Activated B cell treated with CpG ODN at 0.5 μM for 24 hours (primary cell): Measurements from ENCODE around the gene COMTD1. TPM values are rescaled to one million over a fixed set of nuclear protein-coding genes. Genes with fewer than 3 reads are reported as not detected.
"Not testable (repeated sequence)": the region's sequence is repeated elsewhere in the genome, so short reads cannot be mapped to it uniquely, and the experiment has no call there.

ENCODE experiments used
- ATAC-seq: fragments of 200-7000 bp; cut with Tn5 transposase; one replicate; pipeline ENCODE4 v1.10.0; 2021; ENCODE audit warnings: low read depth, mild to moderate bottlenecking, moderate library complexity
- CTCF ChIA-PET: fragments of 350-600 bp; sonication (Branson Sonifier 250); formaldehyde crosslinking; loops from one replicate; lab custom pipeline; 2021; ENCODE audit warnings: antibody characterized with exemption; lab: Charles Lee
- POLR2A ChIA-PET: fragments of 350-600 bp; sonication (Branson Sonifier 250); formaldehyde crosslinking; loops from one replicate; lab custom pipeline; 2021; ENCODE audit warnings: antibody characterized with exemption; lab: Charles Lee
- DNase-seq: peaks from one replicate; pipeline ENCODE4 v3.0.0; 2022
- H3K27ac Mint-ChIP-seq: one replicate; pipeline ENCODE4 v1.8.0; 2020; ENCODE audit warnings: mixed read lengths
- H3K27me3 Mint-ChIP-seq: one replicate; pipeline ENCODE4 v1.8.0; 2021; ENCODE audit warnings: mixed read lengths
- H3K36me3 Mint-ChIP-seq: one replicate; pipeline ENCODE4 v1.8.0; 2021; ENCODE audit warnings: low read depth, mixed read lengths
- H3K4me1 Mint-ChIP-seq: one replicate; pipeline ENCODE4 v1.8.0; 2021; ENCODE audit warnings: mixed read lengths
- H3K4me3 Mint-ChIP-seq: one replicate; pipeline ENCODE4 v1.8.0; 2020; ENCODE audit warnings: mild to moderate bottlenecking, mixed read lengths
- H3K9me3 Mint-ChIP-seq: one replicate; pipeline ENCODE4 v1.8.0; 2020; ENCODE audit warnings: mixed read lengths
- CTCF ChIP-seq: fragments of 200-600 bp; IDR thresholded peaks from one replicate; pipeline ENCODE4 v1.8.0; 2022; ENCODE audit warnings: antibody characterized with exemption, mild to moderate bottlenecking
- intact Hi-C: fragments of 100-400 bp; cut with micrococcal nuclease; formaldehyde crosslinking; loops from one replicate; pipeline ENCODE4 v1.15.1; 2024
- total RNA-seq: library from RNA; stranded (reverse); gene quantifications from 2 replicates; pipeline ENCODE4 v1.2.3, GENCODE V29; 2022

COMTD1 gene
- total RNA-seq, 1 donor from 2014 or later = 15.4 TPM

- Mint-ChIP-seq H3K4me1 (no peaks in the 10 kb centered on the region), H3K36me3 (no peaks in the 10 kb centered on the region), H3K27me3 (no peaks in the 10 kb centered on the region), H3K9me3 (no peaks in the 10 kb centered on the region), H3K27ac (no peak overlapping the region), H3K4me3 (no peak overlapping the region)
- intact Hi-C loops = no loop called here
- TF ChIP-seq CTCF = no peak
- DNase-seq (no peak), ATAC-seq (no peak)
- ChIA-PET CTCF (no interaction called here), POLR2A (interaction anchor here (0.8 kb wide), 1 partner anchor 8 kb away, joined by 3 read pairs; the partner anchor contains the start of gene VDAC2)
These were observed 33.3 kb downstream of the COMTD1 start for GRCh38 chr10:75202321-75203045.

GRCh38 chr10:75201793-75202307, 33.9 kb downstream of the COMTD1 start:
- Mint-ChIP-seq H3K27ac (no peak overlapping the region), H3K9me3 (no peaks in the 10 kb centered on the region), H3K4me3 (no peak overlapping the region), H3K4me1 (no peaks in the 10 kb centered on the region), H3K27me3 (no peaks in the 10 kb centered on the region), H3K36me3 (no peaks in the 10 kb centered on the region)
- ChIA-PET POLR2A (interaction anchor here (0.8 kb wide), 1 partner anchor 9 kb away, joined by 3 read pairs; the partner anchor contains the start of gene VDAC2), CTCF (no interaction called here)
- ATAC-seq (no peak), DNase-seq (no peak)
- intact Hi-C loops = no loop called here
- no peak for TF ChIP-seq CTCF

GRCh38 chr10:75199949-75200348, 35.8 kb downstream of the COMTD1 start:
- intact Hi-C loops, DNase-seq, ATAC-seq, H3K4me3 Mint-ChIP-seq, H3K36me3 Mint-ChIP-seq, H3K27me3 Mint-ChIP-seq, H3K27ac Mint-ChIP-seq, H3K4me1 Mint-ChIP-seq, H3K9me3 Mint-ChIP-seq, CTCF ChIA-PET: not testable (repeated sequence)
- POLR2A ChIA-PET = interaction anchor here (0.5 to 0.6 kb wide), 2 partner anchors 25 to 26 kb away, joined by 3 to 4 read pairs; no protein-coding TSS in a partner anchor

- no peak for ATAC-seq
- ChIA-PET POLR2A (no interaction called here), CTCF (no interaction called here)
- no peak for DNase-seq
- Mint-ChIP-seq H3K36me3 (no peaks in the 10 kb centered on the region), H3K4me3 (no peak overlapping the region), H3K27me3 (no peaks in the 10 kb centered on the region), H3K4me1 (no peaks in the 10 kb centered on the region), H3K27ac (no peak overlapping the region), H3K9me3 (no peaks in the 10 kb centered on the region)
- no peak for TF ChIP-seq CTCF
- intact Hi-C loops = no loop called here
These were observed 37.9 kb downstream of the COMTD1 start for GRCh38 chr10:75197906-75198305.

GRCh38 chr10:75197066-75197465, 38.7 kb downstream of the COMTD1 start:
- intact Hi-C loops = no loop called here
- ATAC-seq (no peak), DNase-seq (no peak)
- Mint-ChIP-seq H3K9me3 (no peaks in the 10 kb centered on the region), H3K27me3 (no peaks in the 10 kb centered on the region), H3K4me1 (no peaks in the 10 kb centered on the region), H3K36me3 (no peaks in the 10 kb centered on the region), H3K4me3 (no peak overlapping the region), H3K27ac (no peak overlapping the region)
- CTCF ChIA-PET = no interaction called here
- TF ChIP-seq CTCF = no peak
- POLR2A ChIA-PET = no interaction called here
